Fibroblast of lung (primary cell): ENCODE data around the gene PIGZ. TPM values are rescaled to one million over a fixed set of nuclear protein-coding genes. Genes with fewer than 3 reads are reported as not detected.

ENCODE experiments used
- DNase-seq, 2 donors: peaks; one replicate each; pipeline versions ENCODE4 v3.0.0 to v3.0.0-alpha.2; 2010; ENCODE audit warnings: low read depth in 2 of 2
- H2AFZ ChIP-seq: 2 replicates; pipeline ENCODE4 v1.5.1; 2012; ENCODE audit warnings: low read length, control low read depth, inconsistent platforms
- H3K27ac ChIP-seq: 2 replicates; pipeline ENCODE4 v1.5.1; 2011; ENCODE audit warnings: low read length, control low read depth; ENCODE audit not compliant: insufficient read depth
- H3K27me3 ChIP-seq: 2 replicates; pipeline ENCODE4 v1.5.1; 2011; ENCODE audit warnings: mild to moderate bottlenecking, low read length; ENCODE audit not compliant: control insufficient read depth, insufficient read depth
- H3K36me3 ChIP-seq: 2 replicates; pipeline ENCODE4 v1.5.1; 2011; ENCODE audit warnings: low read length; ENCODE audit not compliant: control insufficient read depth, insufficient read depth
- H3K4me1 ChIP-seq: 2 replicates; pipeline ENCODE4 v1.5.1; 2011; ENCODE audit warnings: low read length; ENCODE audit not compliant: control insufficient read depth, insufficient read depth; ENCODE audit errors: extremely low read depth
- H3K4me2 ChIP-seq: 2 replicates; pipeline ENCODE4 v1.5.1; 2011; ENCODE audit warnings: low read length, control low read depth; ENCODE audit not compliant: insufficient read depth; ENCODE audit errors: extremely low read depth
- H3K4me3 ChIP-seq, 4 experiments: fragments of 200-600 bp in 1 of 4; sonication (generic) in 1 of 4; replicated peaks in 1 of 4; 2 replicates each; pipeline ENCODE4 v1.5.1; 2011 to 2016; ENCODE audit warnings: low read length in 4 of 4, low read depth in 3 of 4, mild to moderate bottlenecking in 3 of 4, control low read depth in 2 of 4, inconsistent platforms in 1 of 4, mixed read lengths in 1 of 4; ENCODE audit not compliant: insufficient read depth in 1 of 4; ENCODE audit errors: control extremely low read depth in 1 of 4
- H3K79me2 ChIP-seq: 2 replicates; pipeline ENCODE4 v1.5.1; 2012; ENCODE audit warnings: mild to moderate bottlenecking, low read length, inconsistent platforms; ENCODE audit not compliant: control insufficient read depth, insufficient read depth
- H3K9ac ChIP-seq: 2 replicates; pipeline ENCODE4 v1.5.1; 2011; ENCODE audit warnings: mild to moderate bottlenecking, low read length, control low read depth; ENCODE audit not compliant: insufficient read depth
- H3K9me3 ChIP-seq: 2 replicates; pipeline ENCODE4 v1.5.1; 2012; ENCODE audit warnings: low read depth, low read length; ENCODE audit not compliant: control insufficient read depth, insufficient read depth
- H4K20me1 ChIP-seq: 2 replicates; pipeline ENCODE4 v1.5.1; 2011; ENCODE audit warnings: low read length; ENCODE audit not compliant: control insufficient read depth, insufficient read depth; ENCODE audit errors: extremely low read depth
- EZH2 ChIP-seq: IDR thresholded peaks from 2 replicates; pipeline ENCODE4 v1.5.1; 2012; ENCODE audit warnings: low read length, control low read depth, mild to moderate bottlenecking; ENCODE audit errors: missing control alignments
- polyA plus RNA-seq, 2 donors: library from polyadenylated mRNA; depleted of rRNA in 1 of 2; stranded (reverse) in 1 of 2; unstranded in 1 of 2; fragments of >200 nt; gene quantifications; 2 replicates each; pipeline ENCODE4 v1.2.1, GENCODE V29; 2011 to 2012; ENCODE audit warnings: missing spikeins in 1 of 2
- total RNA-seq: library from RNA; depleted of rRNA; stranded (reverse); fragments of >200 nt; gene quantifications from 2 replicates; pipeline ENCODE4 v1.2.1, GENCODE V29; 2014
- TF ChIP-seq, protein P1 (sequence below), 2 donors: IDR thresholded peaks in 1 of 2; conservative IDR thresholded peaks in 1 of 2; 1 replicate in 1 of 2; 2 replicates in 1 of 2; pipeline ENCODE4 v1.5.1; 2011 to 2012; ENCODE audit warnings: low read length in 2 of 2, control low read depth in 1 of 2, inconsistent platforms in 1 of 2, low read depth in 1 of 2, mild to moderate bottlenecking in 1 of 2

Gene PIGZ
- total and polyA plus RNA-seq, 2 donors (not counting 1 experiment from before 2014, with no cell fraction given), result 0.66 to 2.0 TPM

DNA sequence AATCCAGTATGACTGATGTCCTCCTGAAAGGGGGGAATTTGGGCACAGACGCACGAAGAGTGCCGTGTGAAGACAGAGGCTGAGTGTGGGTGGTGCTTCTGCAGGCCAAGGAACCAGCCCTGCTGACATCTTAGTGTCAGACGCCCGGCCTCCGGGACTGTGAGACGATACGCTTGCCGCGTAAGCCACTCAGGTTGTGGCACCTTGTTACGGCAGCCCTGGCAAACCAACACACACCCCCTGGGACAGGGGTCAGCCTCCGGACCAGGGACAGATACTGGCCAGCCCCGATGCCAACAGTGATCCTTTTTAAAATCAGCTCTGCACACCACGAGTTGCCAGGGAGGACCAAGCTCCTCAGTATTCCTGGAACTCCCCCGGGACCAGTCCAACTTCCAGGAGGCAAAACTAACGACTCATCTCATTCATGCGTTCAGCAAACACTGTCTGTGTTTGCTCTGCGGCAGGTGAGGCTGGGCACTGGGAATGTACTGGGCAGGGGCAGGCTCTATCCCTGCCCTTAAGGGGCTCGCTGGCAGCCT lies 21.2 kb upstream of the PIGZ start:
- Histone ChIP-seq H2AFZ (no peak overlapping the region), H3K4me3 (no peak overlapping the region), H4K20me1 (no peaks in the 10 kb centered on the region), H3K4me1 (no peaks in the 10 kb centered on the region), H3K9ac (no peak overlapping the region), H3K4me2 (no peak overlapping the region), H3K79me2 (no peaks in the 10 kb centered on the region), H3K36me3 (no peaks in the 10 kb centered on the region), H3K27me3 (peaks cover 7% of the 10 kb centered on the region), H3K9me3 (no peaks in the 10 kb centered on the region), H3K27ac (no peak overlapping the region)
- DNase-seq, result no peak
- no peak for TF ChIP-seq EZH2
- TF ChIP-seq, protein P1, sequence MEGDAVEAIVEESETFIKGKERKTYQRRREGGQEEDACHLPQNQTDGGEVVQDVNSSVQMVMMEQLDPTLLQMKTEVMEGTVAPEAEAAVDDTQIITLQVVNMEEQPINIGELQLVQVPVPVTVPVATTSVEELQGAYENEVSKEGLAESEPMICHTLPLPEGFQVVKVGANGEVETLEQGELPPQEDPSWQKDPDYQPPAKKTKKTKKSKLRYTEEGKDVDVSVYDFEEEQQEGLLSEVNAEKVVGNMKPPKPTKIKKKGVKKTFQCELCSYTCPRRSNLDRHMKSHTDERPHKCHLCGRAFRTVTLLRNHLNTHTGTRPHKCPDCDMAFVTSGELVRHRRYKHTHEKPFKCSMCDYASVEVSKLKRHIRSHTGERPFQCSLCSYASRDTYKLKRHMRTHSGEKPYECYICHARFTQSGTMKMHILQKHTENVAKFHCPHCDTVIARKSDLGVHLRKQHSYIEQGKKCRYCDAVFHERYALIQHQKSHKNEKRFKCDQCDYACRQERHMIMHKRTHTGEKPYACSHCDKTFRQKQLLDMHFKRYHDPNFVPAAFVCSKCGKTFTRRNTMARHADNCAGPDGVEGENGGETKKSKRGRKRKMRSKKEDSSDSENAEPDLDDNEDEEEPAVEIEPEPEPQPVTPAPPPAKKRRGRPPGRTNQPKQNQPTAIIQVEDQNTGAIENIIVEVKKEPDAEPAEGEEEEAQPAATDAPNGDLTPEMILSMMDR (conservative IDR thresholded peaks at IDR 0.05 in 1 of 2, IDR thresholded peaks at IDR 0.05 in 1 of 2; ENCODE audit: low read depth in 1 of 2, low read length in 2 of 2), result no peak

DNA sequence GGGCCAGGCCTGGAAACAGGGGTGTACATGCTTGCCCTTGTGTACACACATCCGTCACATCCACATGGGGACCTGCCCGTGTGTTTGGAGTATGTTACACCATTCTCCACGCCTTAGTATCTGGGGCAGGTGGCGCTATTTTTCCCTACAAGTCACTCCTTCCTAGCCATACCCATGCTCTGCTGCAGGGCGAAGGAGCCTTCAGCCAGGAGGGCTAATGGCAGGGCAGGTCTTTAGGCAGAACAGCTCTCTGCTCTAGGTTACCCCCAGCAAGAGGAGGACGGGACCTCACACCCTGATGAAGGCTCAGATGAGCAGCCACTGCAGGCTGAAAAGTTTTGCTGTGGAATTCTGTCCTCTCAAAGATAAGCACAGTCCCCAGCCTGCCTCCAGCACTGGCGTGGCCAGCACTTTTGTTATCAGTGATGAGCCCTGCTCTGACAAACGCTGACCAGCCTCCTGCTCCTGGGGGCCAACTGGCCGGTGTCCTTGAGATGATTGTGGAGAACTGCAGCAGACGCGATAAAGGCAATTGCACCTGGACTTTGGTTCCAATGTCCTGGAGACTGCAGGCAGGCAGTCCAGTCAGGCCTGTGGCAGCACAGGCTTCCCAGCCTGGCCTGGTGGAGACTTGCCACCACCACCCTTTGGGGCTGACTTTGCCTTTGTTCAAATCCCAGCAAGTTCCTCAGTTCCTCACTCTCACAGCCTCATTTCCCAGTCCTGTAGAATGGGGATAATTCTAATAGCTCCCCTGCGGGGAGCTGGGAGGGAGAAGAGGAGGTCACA lies 19.8 kb upstream of the PIGZ start:
- no peak overlapping the region for H3K9ac ChIP-seq
- no peaks in the 10 kb centered on the region for H4K20me1 ChIP-seq
- no peaks in the 10 kb centered on the region for H3K9me3 ChIP-seq
- H3K36me3 ChIP-seq, result no peaks in the 10 kb centered on the region
- H3K4me1 ChIP-seq, result no peaks in the 10 kb centered on the region
- H3K27me3 ChIP-seq, result peaks cover 5% of the 10 kb centered on the region
- H3K4me2 ChIP-seq, result no peak overlapping the region
- no peak overlapping the region for H2AFZ ChIP-seq
- no peak overlapping the region for H3K4me3 ChIP-seq
- H3K79me2 ChIP-seq, result no peaks in the 10 kb centered on the region
- TF ChIP-seq EZH2, result no peak
- TF ChIP-seq, protein P1 (conservative IDR thresholded peaks at IDR 0.05 in 1 of 2, IDR thresholded peaks at IDR 0.05 in 1 of 2; ENCODE audit: low read depth in 1 of 2, low read length in 2 of 2), result no peak
- no peak overlapping the region for H3K27ac ChIP-seq
- DNase-seq, result no peak

DNA sequence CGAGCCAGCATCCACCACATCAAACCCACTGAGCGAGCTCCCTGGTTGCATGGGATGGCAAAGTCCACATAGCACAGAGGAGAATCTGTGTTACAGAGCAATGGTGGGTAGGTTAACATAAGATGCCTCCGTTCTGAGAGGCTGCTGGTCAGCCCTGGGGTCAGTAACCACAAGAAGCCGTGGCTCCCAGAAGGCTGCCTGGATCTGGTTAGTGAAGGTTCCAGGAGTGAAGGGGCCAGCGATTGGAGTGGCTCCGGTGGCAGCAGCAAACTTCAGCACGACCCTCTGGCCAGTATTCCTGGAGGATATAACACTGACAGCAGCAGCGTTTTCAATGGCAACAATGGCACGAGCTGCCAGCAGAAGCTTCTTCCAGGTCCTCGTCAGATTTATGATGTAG lies 18.4 kb upstream of the PIGZ start:
- H3K36me3 ChIP-seq, result no peaks in the 10 kb centered on the region
- no peak overlapping the region for H3K27ac ChIP-seq
- no peaks in the 10 kb centered on the region for H3K9me3 ChIP-seq
- H3K4me2 ChIP-seq, result no peak overlapping the region
- peaks cover 5% of the 10 kb centered on the region for H3K27me3 ChIP-seq
- no peak overlapping the region for H2AFZ ChIP-seq
- no peak overlapping the region for H3K4me3 ChIP-seq
- no peak overlapping the region for H3K9ac ChIP-seq
- no peaks in the 10 kb centered on the region for H3K79me2 ChIP-seq
- H3K4me1 ChIP-seq, result no peaks in the 10 kb centered on the region
- DNase-seq, result no peak
- no peak for TF ChIP-seq EZH2
- TF ChIP-seq, protein P1 (conservative IDR thresholded peaks at IDR 0.05 in 1 of 2, IDR thresholded peaks at IDR 0.05 in 1 of 2; ENCODE audit: low read depth in 1 of 2, low read length in 2 of 2), result no peak
- no peaks in the 10 kb centered on the region for H4K20me1 ChIP-seq
